A549 (cell line): ENCODE measurements around the gene SLC24A4. TPM values are rescaled to one million over a fixed set of nuclear protein-coding genes. Genes with fewer than 3 reads are reported as not detected.

Experiments used
- ATAC-seq, 2 experiments: fragments of 200-7000 bp in 1 of 2; fragments of >200 bp in 1 of 2; cut with Nextera tagmentation in 1 of 2; cut with Tn5 transposase in 1 of 2; 3 replicates each; pipeline versions ENCODE4 v1.8.0 to v1.9.1; 2018 to 2020; ENCODE audit warnings: mild to moderate bottlenecking in 1 of 2, moderate library complexity in 1 of 2
- CTCF ChIA-PET: fragments of 300-600 bp; sonication (Branson Sonifier 250); formaldehyde crosslinking; extraction: SDS; loops from one replicate; lab custom pipeline; 2021; ENCODE audit warnings: antibody characterized with exemption, inconsistent platforms; lab: Yijun Ruan, JAX
- POLR2A ChIA-PET: fragments of 350-600 bp; formaldehyde crosslinking; extraction: SDS; loops from one replicate; lab custom pipeline; 2021; ENCODE audit warnings: antibody characterized with exemption, inconsistent platforms; lab: Yijun Ruan, JAX
- DNase-seq, 2 experiments: peaks; one replicate each; pipeline versions ENCODE4 v3.0.0 to v3.0.0-alpha.2; 2011 to 2016; ENCODE audit warnings: low read depth in 1 of 2, low spot score in 1 of 2
- FAIRE-seq: peaks from 2 replicates; lab custom pipeline; 2011; peaks lifted over from hg19 to GRCh38; lab: Jason Lieb, UNC
- H3K27ac ChIP-seq, 2 experiments: fragments of >200 bp; sonication (Bioruptor Twin); formaldehyde crosslinking; 3 replicates each; pipeline ENCODE4 v1.5.1; 2016 to 2017
- H3K4me1 ChIP-seq: fragments of >200 bp; sonication (Bioruptor Twin); formaldehyde crosslinking; 3 replicates; pipeline ENCODE4 v1.6.1; 2016
- H3K4me2 ChIP-seq: fragments of >200 bp; sonication (Bioruptor Twin); formaldehyde crosslinking; 3 replicates; pipeline ENCODE4 v1.6.1; 2016
- H3K4me3 ChIP-seq: fragments of >200 bp; sonication (Bioruptor Twin); formaldehyde crosslinking; 3 replicates; pipeline ENCODE4 v1.5.1; 2016
- H3K9me3 ChIP-seq: fragments of >200 bp; sonication (Bioruptor Twin); formaldehyde crosslinking; 3 replicates; pipeline ENCODE4 v1.6.1; 2016
- BHLHE40 ChIP-seq: IDR thresholded peaks from 2 replicates; pipeline ENCODE4 v1.6.1; 2012; ENCODE audit warnings: low read depth, low read length, inconsistent platforms
- CBX2 ChIP-seq: fragments of 200-600 bp; sonication (generic); IDR thresholded peaks from 2 replicates; pipeline ENCODE4 v1.6.1; 2016; ENCODE audit warnings: low read depth, mild to moderate bottlenecking, borderline replicate concordance
- CBX8 ChIP-seq: fragments of 200-600 bp; sonication (generic); IDR thresholded peaks from 2 replicates; pipeline ENCODE4 v1.6.1; 2016
- CEBPB ChIP-seq, 2 experiments: fragments of >200 bp in 1 of 2; sonication (Bioruptor Twin) in 1 of 2; formaldehyde crosslinking in 1 of 2; IDR thresholded peaks; 2 replicates each; pipeline ENCODE4 v1.6.1; 2012 to 2016
- EHMT2 ChIP-seq: fragments of 200-600 bp; sonication (generic); IDR thresholded peaks from 2 replicates; pipeline ENCODE4 v1.6.1; 2016; ENCODE audit warnings: antibody characterized with exemption, low read depth, mild to moderate bottlenecking, moderate library complexity
- FOSL2 ChIP-seq, 2 experiments: fragments of 450-650 bp in 1 of 2; fragments of >200 bp in 1 of 2; sonication (Bioruptor Twin) in 1 of 2; formaldehyde crosslinking; IDR thresholded peaks; 2 replicates each; pipeline versions ENCODE4 v1.5.0 to v1.6.1; 2016 to 2020; ENCODE audit warnings: mild to moderate bottlenecking in 1 of 2, moderate library complexity in 1 of 2
- FOXS1 ChIP-seq: fragments of 250-450 bp; sonication (Bioruptor Pico); IDR thresholded peaks from 2 replicates; pipeline ENCODE4 v1.5.0; 2020; ENCODE audit warnings: mild to moderate bottlenecking, moderate library complexity
- HDAC2 ChIP-seq: fragments of 200-600 bp; sonication (generic); IDR thresholded peaks from 2 replicates; pipeline ENCODE4 v1.6.1; 2016
- HOXA7 ChIP-seq: fragments of 250-450 bp; sonication (Bioruptor Pico); IDR thresholded peaks from 2 replicates; pipeline ENCODE4 v1.5.0; 2020; ENCODE audit warnings: mild to moderate bottlenecking, moderate library complexity
- HOXB13 ChIP-seq: fragments of 250-450 bp; sonication (Bioruptor Pico); IDR thresholded peaks from 2 replicates; pipeline ENCODE4 v1.5.0; 2020; ENCODE audit warnings: low read depth, mild to moderate bottlenecking, moderate library complexity
- JUN ChIP-seq, 2 experiments: fragments of >200 bp; sonication (Bioruptor Twin); formaldehyde crosslinking; IDR thresholded peaks; 2 replicates in 1 of 2; 3 replicates in 1 of 2; pipeline ENCODE4 v1.6.1; 2016 to 2017
- JUNB ChIP-seq: fragments of >200 bp; sonication (Bioruptor Twin); formaldehyde crosslinking; IDR thresholded peaks from 2 replicates; pipeline ENCODE4 v1.6.1; 2016
- NFE2L2 ChIP-seq: fragments of 150-350 bp; conservative IDR thresholded peaks from 2 replicates; pipeline ENCODE4 v1.6.1; 2014; ENCODE audit warnings: low read length
- NPAS2 ChIP-seq: fragments of 250-450 bp; sonication (Bioruptor Pico); IDR thresholded peaks from 2 replicates; pipeline ENCODE4 v1.8.0; 2022; ENCODE audit warnings: mild to moderate bottlenecking, moderate library complexity, borderline replicate concordance
- NR3C1 ChIP-seq: fragments of >200 bp; sonication (Bioruptor Twin); formaldehyde crosslinking; IDR thresholded peaks from 3 replicates; pipeline ENCODE4 v1.6.1; 2017
- POLR2A ChIP-seq: IDR thresholded peaks from 2 replicates; pipeline ENCODE4 v1.6.1; 2012; ENCODE audit warnings: mild to moderate bottlenecking, low read length
- POLR2AphosphoS2 ChIP-seq: conservative IDR thresholded peaks from 2 replicates; pipeline ENCODE4 v1.6.1; 2012; ENCODE audit warnings: low read length, improper control_type of control experiment, inconsistent platforms
- RARB ChIP-seq: fragments of 250-450 bp; sonication (Bioruptor Pico); IDR thresholded peaks from 2 replicates; pipeline ENCODE4 v1.8.0; 2021; ENCODE audit warnings: mild to moderate bottlenecking, moderate library complexity
- TFCP2L1 ChIP-seq: fragments of 250-450 bp; sonication (Bioruptor Pico); IDR thresholded peaks from 2 replicates; pipeline ENCODE4 v1.5.0; 2021; ENCODE audit warnings: mild to moderate bottlenecking
- ZC3H11A ChIP-seq: fragments of 450-650 bp; IDR thresholded peaks from 2 replicates; pipeline ENCODE4 v1.6.1; 2014; ENCODE audit warnings: antibody characterized with exemption, mild to moderate bottlenecking
- ZNF302 ChIP-seq: fragments of 250-450 bp; sonication (Bioruptor Pico); IDR thresholded peaks from 2 replicates; pipeline ENCODE4 v1.9.0; 2021; ENCODE audit warnings: inconsistent platforms, mild to moderate bottlenecking, moderate library complexity
- WGBS: methylation state at CpG from one replicate; pipeline ENCODE4 v1.1.6; 2017; ENCODE audit errors: missing lambda C conversion rate; 5-methylcytosine and 5-hydroxymethylcytosine counted together
- polyA plus RNA-seq, 4 experiments: library from polyadenylated mRNA; depleted of rRNA in 3 of 4; stranded (reverse); fragments of >200 nt; fragmentation: RNase III in 1 of 4; extraction: RNeasy Plus Mini Kit Qiagen cat#74134 plus additional on column Dnase treatment in 1 of 4; gene quantifications; 2 replicates in 3 of 4; 3 replicates in 1 of 4; pipeline ENCODE4 v1.2.3, GENCODE V29; 2011 to 2017
- TF ChIP-seq, protein P1 (sequence below): fragments of >200 bp; sonication (Bioruptor Twin); formaldehyde crosslinking; IDR thresholded peaks from 2 replicates; pipeline ENCODE4 v1.6.1; 2016
- TF ChIP-seq, protein P2 (sequence below): fragments of 250-450 bp; sonication (Bioruptor Pico); IDR thresholded peaks from 2 replicates; pipeline ENCODE4 v1.5.0; 2021; ENCODE audit warnings: mild to moderate bottlenecking, moderate library complexity, borderline replicate concordance
- TF ChIP-seq, protein P3 (sequence below): fragments of >200 bp; sonication (Bioruptor Twin); formaldehyde crosslinking; IDR thresholded peaks from 3 replicates; pipeline ENCODE4 v1.5.1; 2016
- TF ChIP-seq, protein P4 (sequence below): fragments of 450-650 bp; IDR thresholded peaks from 2 replicates; pipeline ENCODE4 v1.6.1; 2014; ENCODE audit warnings: antibody characterized with exemption
- TF ChIP-seq, protein P5 (sequence below): IDR thresholded peaks from 2 replicates; pipeline ENCODE4 v1.6.1; 2012
- TF ChIP-seq, protein P6 (sequence below): fragments of 250-450 bp; sonication (Bioruptor Pico); IDR thresholded peaks from 2 replicates; pipeline ENCODE4 v1.5.0; 2020; ENCODE audit warnings: low read depth, mild to moderate bottlenecking, moderate library complexity

SLC24A4 gene
- polyA plus RNA-seq, 2 of the 4 experiments (the other 2 are of a cell fraction), result 0.05 to 0.19 TPM

DNA sequence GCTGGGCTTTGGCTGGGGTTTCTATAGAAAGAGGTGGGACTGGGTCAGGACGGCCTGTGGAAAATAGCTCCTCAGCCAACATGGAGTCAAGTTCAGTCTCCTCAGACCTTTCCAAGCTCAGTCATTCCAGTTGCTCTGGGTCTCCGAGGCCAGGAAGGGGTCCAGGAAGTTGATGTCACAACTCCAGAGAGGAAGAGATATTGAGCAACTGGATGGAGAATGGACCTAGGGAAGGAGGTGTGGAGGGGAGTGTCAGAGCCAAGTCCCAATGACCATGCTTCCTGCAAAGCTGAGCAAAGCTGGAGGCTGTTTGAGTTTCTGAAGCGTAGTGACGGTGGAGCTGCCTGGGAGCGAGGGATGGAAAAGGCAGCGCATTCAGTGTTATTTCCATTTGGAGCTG is 86.1 kb downstream of the SLC24A4 start:
- 75% methylated on average over 6 of the region's 6 CpGs for WGBS
- CTCF ChIA-PET, result interaction anchor here (1.1 to 1.7 kb wide), 2 partner anchors 14 to 26 kb away, joined by 3 to 4 read pairs; no protein-coding TSS in a partner anchor

DNA sequence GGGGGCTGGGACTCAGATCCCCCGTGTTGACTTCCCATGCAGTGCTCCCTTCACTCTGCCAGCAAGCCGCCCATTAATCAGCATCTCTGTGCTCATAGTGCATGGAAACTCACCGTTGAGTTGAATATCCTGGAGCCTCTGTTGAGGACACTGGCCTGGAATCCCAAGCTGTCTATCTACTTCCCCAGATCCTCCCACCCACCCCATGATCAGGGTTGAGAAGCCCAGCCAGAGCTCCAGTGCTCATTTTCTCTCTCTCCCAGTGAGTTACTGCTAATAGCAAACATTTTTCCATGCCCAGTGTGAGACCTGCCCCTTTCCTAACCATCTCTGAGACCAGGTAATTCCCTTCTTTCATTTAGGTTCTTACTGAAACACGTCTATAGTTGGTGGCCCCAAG is 88.2 kb downstream of the SLC24A4 start:
- no peak overlapping the region for H3K4me2 ChIP-seq
- ATAC-seq, result no peak

More for the DNA sequence above, 86.1 kb downstream of the SLC24A4 start:
- TF ChIP-seq, protein P1, sequence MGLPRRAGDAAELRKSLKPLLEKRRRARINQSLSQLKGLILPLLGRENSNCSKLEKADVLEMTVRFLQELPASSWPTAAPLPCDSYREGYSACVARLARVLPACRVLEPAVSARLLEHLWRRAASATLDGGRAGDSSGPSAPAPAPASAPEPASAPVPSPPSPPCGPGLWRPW, result no peak
- TF ChIP-seq FOXS1, result no peak
- no peak for TF ChIP-seq NFE2L2
- TF ChIP-seq NPAS2 (CRISPR knock-in tag), result no peak
- no peak for TF ChIP-seq CEBPB (IDR thresholded peaks at IDR 0.05)
- TF ChIP-seq ZC3H11A, result no peak
- TF ChIP-seq JUN (IDR thresholded peaks at IDR 0.05), result no peak
- no peak for TF ChIP-seq POLR2AphosphoS2
- no peak for TF ChIP-seq HDAC2
- TF ChIP-seq, protein P2, sequence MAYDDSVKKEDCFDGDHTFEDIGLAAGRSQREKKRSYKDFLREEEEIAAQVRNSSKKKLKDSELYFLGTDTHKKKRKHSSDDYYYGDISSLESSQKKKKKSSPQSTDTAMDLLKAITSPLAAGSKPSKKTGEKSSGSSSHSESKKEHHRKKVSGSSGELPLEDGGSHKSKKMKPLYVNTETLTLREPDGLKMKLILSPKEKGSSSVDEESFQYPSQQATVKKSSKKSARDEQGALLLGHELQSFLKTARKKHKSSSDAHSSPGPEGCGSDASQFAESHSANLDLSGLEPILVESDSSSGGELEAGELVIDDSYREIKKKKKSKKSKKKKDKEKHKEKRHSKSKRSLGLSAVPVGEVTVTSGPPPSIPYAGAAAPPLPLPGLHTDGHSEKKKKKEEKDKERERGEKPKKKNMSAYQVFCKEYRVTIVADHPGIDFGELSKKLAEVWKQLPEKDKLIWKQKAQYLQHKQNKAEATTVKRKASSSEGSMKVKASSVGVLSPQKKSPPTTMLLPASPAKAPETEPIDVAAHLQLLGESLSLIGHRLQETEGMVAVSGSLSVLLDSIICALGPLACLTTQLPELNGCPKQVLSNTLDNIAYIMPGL, result no peak
- FAIRE-seq (no peak), DNase-seq (no peak), ATAC-seq (no peak)
- POLR2A ChIA-PET, result no interaction called here
- no peak overlapping the region for H3K27ac ChIP-seq
- no peaks in the 10 kb centered on the region for H3K4me1 ChIP-seq
- H3K4me3 ChIP-seq, result no peak overlapping the region
- H3K9me3 ChIP-seq, result peaks cover 25% of the 10 kb centered on the region; the same call in 2 of the 3 replicates
- H3K4me2 ChIP-seq, result no peak overlapping the region

DNA sequence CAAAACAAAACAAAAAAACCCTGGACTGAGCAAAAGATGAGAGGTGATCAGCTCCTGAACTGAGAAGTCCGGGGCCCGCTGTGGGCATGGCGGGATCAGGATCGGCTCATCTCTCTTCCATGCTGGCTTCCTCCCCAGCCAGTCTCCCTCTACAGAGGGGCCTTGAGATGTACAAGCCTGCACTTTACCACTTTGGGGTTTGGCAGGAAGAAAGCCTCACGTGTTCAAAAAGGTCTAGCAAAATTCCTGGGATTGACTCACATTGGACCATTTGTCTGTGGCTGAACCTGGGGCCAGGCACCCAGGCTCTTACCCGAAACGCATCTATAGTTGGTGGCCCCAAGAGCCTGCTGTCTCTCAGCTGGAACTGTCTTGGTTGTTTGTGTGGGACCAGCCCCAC is 89.0 kb downstream of the SLC24A4 start:
- CTCF ChIA-PET, result interaction anchor here (1.5 kb wide), 1 partner anchor 12 kb away, joined by 4 read pairs; no protein-coding TSS in a partner anchor
- Histone ChIP-seq H3K27ac (no peak overlapping the region), H3K9me3 (peaks cover 18% of the 10 kb centered on the region; the same call in 2 of the 3 replicates), H3K4me3 (no peak overlapping the region), H3K4me2 (no peak overlapping the region), H3K4me1 (no peaks in the 10 kb centered on the region)
- ATAC-seq, result no peak
- no peak for FAIRE-seq
- WGBS, result 56% methylated on average over 7 of the region's 7 CpGs
- POLR2A ChIA-PET, result no interaction called here
- no peak for DNase-seq
- TF ChIP-seq CBX8 (no peak), FOXS1 (no peak), RARB (no peak), CBX2 (no peak), TFCP2L1 (CRISPR knock-in tag) (no peak), ZNF302 (CRISPR knock-in tag) (no peak), POLR2A (no peak), ZC3H11A (no peak), FOSL2 (IDR thresholded peaks at IDR 0.05) (no peak), FOSL2 (CRISPR knock-in tag; IDR thresholded peaks at IDR 0.05) (no peak), NR3C1 (no peak), BHLHE40 (no peak), HDAC2 (no peak)
- TF ChIP-seq, protein P3, sequence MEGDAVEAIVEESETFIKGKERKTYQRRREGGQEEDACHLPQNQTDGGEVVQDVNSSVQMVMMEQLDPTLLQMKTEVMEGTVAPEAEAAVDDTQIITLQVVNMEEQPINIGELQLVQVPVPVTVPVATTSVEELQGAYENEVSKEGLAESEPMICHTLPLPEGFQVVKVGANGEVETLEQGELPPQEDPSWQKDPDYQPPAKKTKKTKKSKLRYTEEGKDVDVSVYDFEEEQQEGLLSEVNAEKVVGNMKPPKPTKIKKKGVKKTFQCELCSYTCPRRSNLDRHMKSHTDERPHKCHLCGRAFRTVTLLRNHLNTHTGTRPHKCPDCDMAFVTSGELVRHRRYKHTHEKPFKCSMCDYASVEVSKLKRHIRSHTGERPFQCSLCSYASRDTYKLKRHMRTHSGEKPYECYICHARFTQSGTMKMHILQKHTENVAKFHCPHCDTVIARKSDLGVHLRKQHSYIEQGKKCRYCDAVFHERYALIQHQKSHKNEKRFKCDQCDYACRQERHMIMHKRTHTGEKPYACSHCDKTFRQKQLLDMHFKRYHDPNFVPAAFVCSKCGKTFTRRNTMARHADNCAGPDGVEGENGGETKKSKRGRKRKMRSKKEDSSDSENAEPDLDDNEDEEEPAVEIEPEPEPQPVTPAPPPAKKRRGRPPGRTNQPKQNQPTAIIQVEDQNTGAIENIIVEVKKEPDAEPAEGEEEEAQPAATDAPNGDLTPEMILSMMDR, result no peak
- TF ChIP-seq, protein P2, result no peak

More for the DNA sequence above, 88.2 kb downstream of the SLC24A4 start:
- 32% methylated on average over 4 of the region's 4 CpGs for WGBS
- POLR2A ChIA-PET, result no interaction called here
- TF ChIP-seq JUNB (no peak), FOSL2 (IDR thresholded peaks at IDR 0.05) (no peak), FOSL2 (CRISPR knock-in tag; IDR thresholded peaks at IDR 0.05) (no peak), EHMT2 (no peak), HOXA7 (CRISPR knock-in tag) (no peak), BHLHE40 (no peak), JUN (IDR thresholded peaks at IDR 0.05) (no peak), RARB (no peak), HOXB13 (CRISPR knock-in tag) (no peak)
- TF ChIP-seq, protein P4, sequence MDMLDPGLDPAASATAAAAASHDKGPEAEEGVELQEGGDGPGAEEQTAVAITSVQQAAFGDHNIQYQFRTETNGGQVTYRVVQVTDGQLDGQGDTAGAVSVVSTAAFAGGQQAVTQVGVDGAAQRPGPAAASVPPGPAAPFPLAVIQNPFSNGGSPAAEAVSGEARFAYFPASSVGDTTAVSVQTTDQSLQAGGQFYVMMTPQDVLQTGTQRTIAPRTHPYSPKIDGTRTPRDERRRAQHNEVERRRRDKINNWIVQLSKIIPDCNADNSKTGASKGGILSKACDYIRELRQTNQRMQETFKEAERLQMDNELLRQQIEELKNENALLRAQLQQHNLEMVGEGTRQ, result no peak
- TF ChIP-seq, protein P5, sequence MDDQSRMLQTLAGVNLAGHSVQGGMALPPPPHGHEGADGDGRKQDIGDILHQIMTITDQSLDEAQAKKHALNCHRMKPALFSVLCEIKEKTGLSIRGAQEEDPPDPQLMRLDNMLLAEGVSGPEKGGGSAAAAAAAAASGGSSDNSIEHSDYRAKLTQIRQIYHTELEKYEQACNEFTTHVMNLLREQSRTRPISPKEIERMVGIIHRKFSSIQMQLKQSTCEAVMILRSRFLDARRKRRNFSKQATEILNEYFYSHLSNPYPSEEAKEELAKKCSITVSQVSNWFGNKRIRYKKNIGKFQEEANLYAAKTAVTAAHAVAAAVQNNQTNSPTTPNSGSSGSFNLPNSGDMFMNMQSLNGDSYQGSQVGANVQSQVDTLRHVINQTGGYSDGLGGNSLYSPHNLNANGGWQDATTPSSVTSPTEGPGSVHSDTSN, result no peak
- TF ChIP-seq, protein P6, sequence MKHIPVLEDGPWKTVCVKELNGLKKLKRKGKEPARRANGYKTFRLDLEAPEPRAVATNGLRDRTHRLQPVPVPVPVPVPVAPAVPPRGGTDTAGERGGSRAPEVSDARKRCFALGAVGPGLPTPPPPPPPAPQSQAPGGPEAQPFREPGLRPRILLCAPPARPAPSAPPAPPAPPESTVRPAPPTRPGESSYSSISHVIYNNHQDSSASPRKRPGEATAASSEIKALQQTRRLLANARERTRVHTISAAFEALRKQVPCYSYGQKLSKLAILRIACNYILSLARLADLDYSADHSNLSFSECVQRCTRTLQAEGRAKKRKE (CRISPR knock-in tag), result no peak
- TF ChIP-seq, all 56 proteins: peak for 0
- FAIRE-seq (no peak), DNase-seq (no peak)
- Histone ChIP-seq H3K4me1 (no peaks in the 10 kb centered on the region), H3K9me3 (peaks cover 23% of the 10 kb centered on the region; the same call in 2 of the 3 replicates), H3K4me3 (no peak overlapping the region), H3K27ac (no peak overlapping the region)
- CTCF ChIA-PET, result interaction anchor here (1.5 kb wide), 1 partner anchor 12 kb away, joined by 4 read pairs; no protein-coding TSS in a partner anchor
